Measurements from ENCODE around the gene IL19. TPM values are rescaled to one million over a fixed set of nuclear protein-coding genes. Genes with fewer than 3 reads are reported as not detected.

IL19 gene
- polyA plus RNA-seq, 1 of the 3 experiments (the other 2 are of a cell fraction): not detected

DNA sequence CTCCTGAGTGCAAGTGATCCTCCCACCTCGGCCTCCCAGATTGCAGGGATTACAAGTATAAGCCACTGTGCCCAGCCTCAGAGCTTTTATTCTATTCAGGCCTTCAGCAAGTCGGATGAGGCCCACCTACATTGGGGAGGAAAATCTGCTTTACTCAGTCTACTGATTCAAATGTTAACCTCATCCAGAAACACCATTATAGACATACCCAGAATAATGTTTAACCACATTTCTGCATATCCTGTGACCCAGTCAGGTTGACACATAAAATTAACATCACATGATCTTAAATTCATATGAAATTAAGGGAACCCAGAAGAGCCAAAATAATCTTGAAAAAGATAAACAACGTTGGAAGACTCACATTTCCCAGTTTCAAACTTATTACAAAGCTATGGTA is 109.7 kb downstream of the IL19 start:
- no peak for TF ChIP-seq ELF1 (IDR thresholded peaks at IDR 0.05)
- TF ChIP-seq POLR2AphosphoS5 (IDR thresholded peaks at IDR 0.05; ENCODE audit: low read depth, low read length): no peak
- TF ChIP-seq, protein P1, sequence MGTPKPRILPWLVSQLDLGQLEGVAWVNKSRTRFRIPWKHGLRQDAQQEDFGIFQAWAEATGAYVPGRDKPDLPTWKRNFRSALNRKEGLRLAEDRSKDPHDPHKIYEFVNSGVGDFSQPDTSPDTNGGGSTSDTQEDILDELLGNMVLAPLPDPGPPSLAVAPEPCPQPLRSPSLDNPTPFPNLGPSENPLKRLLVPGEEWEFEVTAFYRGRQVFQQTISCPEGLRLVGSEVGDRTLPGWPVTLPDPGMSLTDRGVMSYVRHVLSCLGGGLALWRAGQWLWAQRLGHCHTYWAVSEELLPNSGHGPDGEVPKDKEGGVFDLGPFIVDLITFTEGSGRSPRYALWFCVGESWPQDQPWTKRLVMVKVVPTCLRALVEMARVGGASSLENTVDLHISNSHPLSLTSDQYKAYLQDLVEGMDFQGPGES (IDR thresholded peaks at IDR 0.05; ENCODE audit: low read depth, low read length): no peak
- TF ChIP-seq RXRA (IDR thresholded peaks at IDR 0.05; ENCODE audit: borderline replicate concordance, low read depth): no peak
- TF ChIP-seq TEAD4 (IDR thresholded peaks at IDR 0.05; ENCODE audit: borderline replicate concordance, insufficient read depth): no peak
- TF ChIP-seq, protein P2, sequence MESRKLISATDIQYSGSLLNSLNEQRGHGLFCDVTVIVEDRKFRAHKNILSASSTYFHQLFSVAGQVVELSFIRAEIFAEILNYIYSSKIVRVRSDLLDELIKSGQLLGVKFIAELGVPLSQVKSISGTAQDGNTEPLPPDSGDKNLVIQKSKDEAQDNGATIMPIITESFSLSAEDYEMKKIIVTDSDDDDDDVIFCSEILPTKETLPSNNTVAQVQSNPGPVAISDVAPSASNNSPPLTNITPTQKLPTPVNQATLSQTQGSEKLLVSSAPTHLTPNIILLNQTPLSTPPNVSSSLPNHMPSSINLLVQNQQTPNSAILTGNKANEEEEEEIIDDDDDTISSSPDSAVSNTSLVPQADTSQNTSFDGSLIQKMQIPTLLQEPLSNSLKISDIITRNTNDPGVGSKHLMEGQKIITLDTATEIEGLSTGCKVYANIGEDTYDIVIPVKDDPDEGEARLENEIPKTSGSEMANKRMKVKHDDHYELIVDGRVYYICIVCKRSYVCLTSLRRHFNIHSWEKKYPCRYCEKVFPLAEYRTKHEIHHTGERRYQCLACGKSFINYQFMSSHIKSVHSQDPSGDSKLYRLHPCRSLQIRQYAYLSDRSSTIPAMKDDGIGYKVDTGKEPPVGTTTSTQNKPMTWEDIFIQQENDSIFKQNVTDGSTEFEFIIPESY (IDR thresholded peaks at IDR 0.05; ENCODE audit: borderline replicate concordance, low read depth): no peak
- no peak for TF ChIP-seq TAF1 (IDR thresholded peaks at IDR 0.05; ENCODE audit: borderline replicate concordance, low read depth, low read length)
- TF ChIP-seq EZH2phosphoT487 (IDR thresholded peaks at IDR 0.05; ENCODE audit: borderline replicate concordance, low read depth): no peak
- no peak for TF ChIP-seq YY1 (IDR thresholded peaks at IDR 0.05; ENCODE audit: low read depth)
- TF ChIP-seq FOXJ3 (CRISPR knock-in tag; IDR thresholded peaks at IDR 0.05): no peak
- no peak for TF ChIP-seq GATA2 (CRISPR knock-in tag; IDR thresholded peaks at IDR 0.05)
- Histone ChIP-seq H3K4me3 (ENCODE audit: low read depth in 2 of 2, low read length in 1 of 2) (no peak overlapping the region), H3K36me3 (replicated peaks in 1 of 2; ENCODE audit: control insufficient read depth in 1 of 2, insufficient read depth in 2 of 2, low read length in 1 of 2) (no peaks in the 10 kb centered on the region), H3K9ac (no peak overlapping the region), H3K9me2 (no peaks in the 10 kb centered on the region), H3K9me3 (no peaks in the 10 kb centered on the region; the same call in 1 of the 2 replicates), H3K79me2 (ENCODE audit: insufficient read depth) (no peaks in the 10 kb centered on the region), H3F3A (replicated peaks; ENCODE audit: insufficient read depth) (no peaks in the 10 kb centered on the region), H3K27me3 (ENCODE audit: insufficient read depth) (no peaks in the 10 kb centered on the region), H4K20me1 (ENCODE audit: insufficient read depth) (no peaks in the 10 kb centered on the region), H3K4me2 (no peak overlapping the region), H3K4me1 (ENCODE audit: control insufficient read depth in 1 of 2, insufficient read depth in 2 of 2, low read depth in 1 of 2, low read length in 1 of 2) (no peaks in the 10 kb centered on the region), H3K27ac (ENCODE audit: low read depth in 2 of 2, low read length in 1 of 2) (no peak overlapping the region), H2AFZ (ENCODE audit: low read depth) (no peak overlapping the region)
- 20% methylated on average over 3 of the region's 3 CpGs for WGBS (ENCODE audit: low lambda C conversion rate)
- DNase-seq: no peak
- CTCF ChIA-PET: interaction anchor here (1.3 kb wide), 1 partner anchor 154 kb away, joined by 4 read pairs; no protein-coding TSS in a partner anchor
- POLR2A ChIA-PET: no interaction called here

- H3K36me3 ChIP-seq (replicated peaks in 1 of 2; ENCODE audit: control insufficient read depth in 1 of 2, insufficient read depth in 2 of 2, low read length in 1 of 2): no peaks in the 10 kb centered on the region
- ChIA-PET CTCF (no interaction called here), POLR2A (no interaction called here)
- no peaks in the 10 kb centered on the region for H3K9me2 ChIP-seq
- H3K27ac ChIP-seq (ENCODE audit: low read depth in 2 of 2, low read length in 1 of 2): no peak overlapping the region
- H3K4me1 ChIP-seq (ENCODE audit: control insufficient read depth in 1 of 2, insufficient read depth in 2 of 2, low read depth in 1 of 2, low read length in 1 of 2): no peaks in the 10 kb centered on the region
- no peak for DNase-seq
- H3K27me3 ChIP-seq (ENCODE audit: insufficient read depth): 0 out of 2 replicates have a peak, but pooled peaks cover 5% of the 10 kb centered on the region
- no peaks in the 10 kb centered on the region for H4K20me1 ChIP-seq (ENCODE audit: insufficient read depth)
- no peaks in the 10 kb centered on the region for H3F3A ChIP-seq (replicated peaks; ENCODE audit: insufficient read depth)
- H3K9ac ChIP-seq: no peak overlapping the region
- TF ChIP-seq EZH2phosphoT487 (IDR thresholded peaks at IDR 0.05; ENCODE audit: borderline replicate concordance, low read depth) (no peak), RXRA (IDR thresholded peaks at IDR 0.05; ENCODE audit: borderline replicate concordance, low read depth) (no peak), RFX5 (IDR thresholded peaks at IDR 0.05; ENCODE audit: low read length) (no peak), FOXM1 (IDR thresholded peaks at IDR 0.05; ENCODE audit: low read depth) (no peak)
- H3K4me2 ChIP-seq: no peak overlapping the region
- H3K9me3 ChIP-seq: no peaks in the 10 kb centered on the region; the same call in 1 of the 2 replicates
- no peak overlapping the region for H2AFZ ChIP-seq (ENCODE audit: low read depth)
- H3K4me3 ChIP-seq (ENCODE audit: low read depth in 2 of 2, low read length in 1 of 2): no peak overlapping the region
- WGBS (ENCODE audit: low lambda C conversion rate): 24% methylated on average over 3 of the region's 3 CpGs
- H3K79me2 ChIP-seq (ENCODE audit: insufficient read depth): no peaks in the 10 kb centered on the region
These were observed 112.0 kb downstream of the IL19 start for GRCh38 chr1:206882555-206882954.
